H9 (cell line): ENCODE measurements around the gene C4orf33. TPM values are rescaled to one million over a fixed set of nuclear protein-coding genes. Genes with fewer than 3 reads are reported as not detected.

ENCODE experiments used
- DNase-seq: peaks from one replicate; pipeline ENCODE4 v3.0.0-alpha.2; 2017
- H2AFZ ChIP-seq: one replicate; pipeline ENCODE4 v1.6.1; 2013; ENCODE audit warnings: mild to moderate bottlenecking, low read length, control low read depth, moderate library complexity
- H2AK5ac ChIP-seq: 2 replicates; pipeline ENCODE4 v1.6.1; 2013; ENCODE audit warnings: low read length, control low read depth, mixed read lengths; ENCODE audit not compliant: insufficient read length
- H2BK120ac ChIP-seq: one replicate; pipeline ENCODE4 v1.6.1; 2013; ENCODE audit warnings: low read depth, mild to moderate bottlenecking, low read length, control low read depth, inconsistent platforms; ENCODE audit not compliant: poor library complexity, severe bottlenecking
- H2BK12ac ChIP-seq: 2 replicates; pipeline ENCODE4 v1.6.1; 2013; ENCODE audit warnings: low read length, control low read depth, mixed read lengths, low read depth; ENCODE audit not compliant: insufficient read length
- H2BK15ac ChIP-seq: 2 replicates; pipeline ENCODE4 v1.6.1; 2013; ENCODE audit warnings: low read depth, low read length, control low read depth
- H2BK20ac ChIP-seq: one replicate; pipeline ENCODE4 v1.6.1; 2013; ENCODE audit warnings: low read depth, mild to moderate bottlenecking, low read length, control low read depth, inconsistent platforms; ENCODE audit not compliant: poor library complexity, severe bottlenecking
- H2BK5ac ChIP-seq: 2 replicates; pipeline ENCODE4 v1.6.1; 2013; ENCODE audit warnings: low read length, control low read depth, mixed read lengths; ENCODE audit not compliant: insufficient read length
- H3K14ac ChIP-seq: 2 replicates; pipeline ENCODE4 v1.6.1; 2013; ENCODE audit warnings: low read length, control low read depth; ENCODE audit not compliant: insufficient read depth
- H3K18ac ChIP-seq: 2 replicates; pipeline ENCODE4 v1.6.1; 2013; ENCODE audit warnings: low read depth, mild to moderate bottlenecking, mixed read lengths, low read length, control low read depth; ENCODE audit not compliant: insufficient read length
- H3K23ac ChIP-seq: 2 replicates; pipeline ENCODE4 v1.6.1; 2013; ENCODE audit warnings: low read length, control low read depth, mixed read lengths, low read depth; ENCODE audit not compliant: insufficient read length
- H3K23me2 ChIP-seq: 2 replicates; pipeline ENCODE4 v1.6.1; 2013; ENCODE audit warnings: low read depth, mild to moderate bottlenecking, mixed read lengths, low read length, control low read depth; ENCODE audit not compliant: insufficient read length, poor library complexity, severe bottlenecking
- H3K27ac ChIP-seq: 2 replicates; pipeline ENCODE4 v1.5.1; 2013; ENCODE audit warnings: low read length, control low read depth, mixed read lengths, low read depth; ENCODE audit not compliant: insufficient read length
- H3K27me3 ChIP-seq: 2 replicates; pipeline ENCODE4 v1.6.1; 2013; ENCODE audit warnings: low read length, control low read depth, inconsistent platforms; ENCODE audit not compliant: insufficient read depth
- H3K4ac ChIP-seq: 2 replicates; pipeline ENCODE4 v1.6.1; 2013; ENCODE audit warnings: low read depth, mild to moderate bottlenecking, control low read depth, inconsistent platforms, low read length, moderate library complexity
- H3K4me1 ChIP-seq: 2 replicates; pipeline ENCODE4 v1.6.1; 2013; ENCODE audit warnings: low read length, control low read depth, inconsistent platforms; ENCODE audit not compliant: insufficient read depth
- H3K4me2 ChIP-seq: 2 replicates; pipeline ENCODE4 v1.6.1; 2013; ENCODE audit warnings: low read length, control low read depth, mixed read lengths; ENCODE audit not compliant: insufficient read length, insufficient read depth
- H3K56ac ChIP-seq: 2 replicates; pipeline ENCODE4 v1.6.1; 2013; ENCODE audit warnings: low read depth, mild to moderate bottlenecking, mixed read lengths, low read length, control low read depth; ENCODE audit not compliant: insufficient read length
- H3K79me1 ChIP-seq: 2 replicates; pipeline ENCODE4 v1.6.1; 2013; ENCODE audit warnings: low read depth, mild to moderate bottlenecking, moderate library complexity, low read length, control low read depth, inconsistent platforms; ENCODE audit not compliant: insufficient read depth, poor library complexity, severe bottlenecking
- H3K79me2 ChIP-seq: 2 replicates; pipeline ENCODE4 v1.6.1; 2013; ENCODE audit warnings: low read length, control low read depth, inconsistent platforms; ENCODE audit not compliant: insufficient read depth
- H3K9ac ChIP-seq: 2 replicates; pipeline ENCODE4 v1.6.1; 2013; ENCODE audit warnings: low read length, control low read depth, mixed read lengths; ENCODE audit not compliant: insufficient read length; ENCODE audit errors: extremely low read depth
- H3K9me3 ChIP-seq: one replicate; pipeline ENCODE4 v1.6.1; 2013; ENCODE audit warnings: low read depth, low read length, inconsistent platforms; ENCODE audit not compliant: control insufficient read depth
- H3T11ph ChIP-seq: one replicate; pipeline ENCODE4 v1.6.1; 2013; ENCODE audit warnings: mild to moderate bottlenecking, low read length, control low read depth, inconsistent platforms
- H4K20me1 ChIP-seq: one replicate; pipeline ENCODE4 v1.6.1; 2013; ENCODE audit not compliant: control insufficient read depth, insufficient read length, insufficient read depth
- H4K5ac ChIP-seq: 2 replicates; pipeline ENCODE4 v1.6.1; 2013; ENCODE audit warnings: low read depth, mild to moderate bottlenecking, mixed read lengths, low read length, control low read depth; ENCODE audit not compliant: insufficient read length
- H4K8ac ChIP-seq: replicated peaks from 2 replicates; pipeline ENCODE4 v1.6.1; 2013; ENCODE audit warnings: low read length, control low read depth, mixed read lengths, low read depth; ENCODE audit not compliant: insufficient read length
- H4K91ac ChIP-seq: 2 replicates; pipeline ENCODE4 v1.6.1; 2013; ENCODE audit warnings: low read depth, mild to moderate bottlenecking, moderate library complexity, mixed read lengths, low read length, control low read depth; ENCODE audit not compliant: insufficient read length
- H3K27ac Mint-ChIP-seq, 3 experiments: 2 replicates in 2 of 3; 3 replicates in 1 of 3; pipeline ENCODE4 v1.8.0; 2020 to 2021; ENCODE audit warnings: mixed read lengths in 3 of 3, mild to moderate bottlenecking in 1 of 3, moderate library complexity in 1 of 3
- H3K27me3 Mint-ChIP-seq: 2 replicates; pipeline ENCODE4 v1.8.0; 2021; ENCODE audit warnings: low read depth, mild to moderate bottlenecking, moderate library complexity, mixed read lengths
- H3K36me3 Mint-ChIP-seq, 3 experiments: 2 replicates in 2 of 3; 3 replicates in 1 of 3; pipeline ENCODE4 v1.8.0; 2020 to 2021; ENCODE audit warnings: low read depth in 3 of 3, mixed read lengths in 3 of 3; ENCODE audit not compliant: insufficient read depth in 1 of 3
- H3K4me1 Mint-ChIP-seq, 2 experiments: 2 replicates each; pipeline ENCODE4 v1.8.0; 2020; ENCODE audit warnings: mixed read lengths in 2 of 2
- H3K4me3 Mint-ChIP-seq, 2 experiments: 2 replicates in 1 of 2; 3 replicates in 1 of 2; pipeline ENCODE4 v1.8.0; 2020 to 2021; ENCODE audit warnings: mild to moderate bottlenecking in 2 of 2, mixed read lengths in 2 of 2, moderate library complexity in 1 of 2
- H3K9me3 Mint-ChIP-seq, 2 experiments: 2 replicates in 1 of 2; 3 replicates in 1 of 2; pipeline ENCODE4 v1.8.0; 2020; ENCODE audit warnings: mild to moderate bottlenecking in 2 of 2, mixed read lengths in 2 of 2, moderate library complexity in 1 of 2
- WGBS: extraction: QIAGEN DNeasy Blood & Tissue Kit; methylation state at CpG from one replicate; pipeline ENCODE4 v1.1.7; 2013; ENCODE audit warnings: missing lambda C conversion rate, low lambda C conversion rate, mixed read lengths; ENCODE audit not compliant: insufficient read length; ENCODE audit errors: extremely low coverage; 5-methylcytosine and 5-hydroxymethylcytosine counted together
- total RNA-seq: library from RNA; stranded (reverse); gene quantifications from 2 replicates; pipeline ENCODE4 v1.2.1, GENCODE V29; 2021
- TF ChIP-seq, protein P1 (sequence below): fragments of 200-600 bp; sonication (generic); conservative IDR thresholded peaks from 3 replicates; pipeline ENCODE4 v1.8.0; 2021; ENCODE audit warnings: antibody characterized with exemption, mild to moderate bottlenecking

The C4orf33 gene
- total RNA-seq, 1 experiment from 2014 or later, result 7.4 TPM

GRCh38 chr4:129138810-129139496 lies 43.0 kb downstream of the C4orf33 start:
- Histone ChIP-seq H4K8ac (no peak overlapping the region), H2BK12ac (no peak overlapping the region), H3K79me1 (no peaks in the 10 kb centered on the region), H3K4ac (no peak overlapping the region), H3K9ac (no peak overlapping the region), H3K18ac (no peak overlapping the region), H3K23ac (no peak overlapping the region), H2BK20ac (no peak overlapping the region), H2AFZ (no peak overlapping the region), H3K4me2 (no peak overlapping the region), H3K27me3 (no peaks in the 10 kb centered on the region), H2AK5ac (no peak overlapping the region), H3K56ac (no peak overlapping the region), H4K91ac (no peak overlapping the region), H3K23me2 (no peaks in the 10 kb centered on the region), H2BK5ac (no peak overlapping the region), H3K4me1 (no peaks in the 10 kb centered on the region), H3K79me2 (no peaks in the 10 kb centered on the region), H4K20me1 (no peaks in the 10 kb centered on the region), H3K27ac (no peak overlapping the region), H3K9me3 (no peaks in the 10 kb centered on the region), H2BK15ac (no peak overlapping the region), H3K14ac (no peak overlapping the region), H4K5ac (no peak overlapping the region), H2BK120ac (no peak overlapping the region), H3T11ph (no peak overlapping the region)
- WGBS, result no CpG with 5 or more reads among the region's 6 CpGs
- H3K4me3 Mint-ChIP-seq, result no peak overlapping the region
- H3K4me1 Mint-ChIP-seq, result peaks cover 4 to 11% of the 10 kb centered on the region in 2 experiments; a peak in 3 of 4 replicates
- TF ChIP-seq, protein P1, sequence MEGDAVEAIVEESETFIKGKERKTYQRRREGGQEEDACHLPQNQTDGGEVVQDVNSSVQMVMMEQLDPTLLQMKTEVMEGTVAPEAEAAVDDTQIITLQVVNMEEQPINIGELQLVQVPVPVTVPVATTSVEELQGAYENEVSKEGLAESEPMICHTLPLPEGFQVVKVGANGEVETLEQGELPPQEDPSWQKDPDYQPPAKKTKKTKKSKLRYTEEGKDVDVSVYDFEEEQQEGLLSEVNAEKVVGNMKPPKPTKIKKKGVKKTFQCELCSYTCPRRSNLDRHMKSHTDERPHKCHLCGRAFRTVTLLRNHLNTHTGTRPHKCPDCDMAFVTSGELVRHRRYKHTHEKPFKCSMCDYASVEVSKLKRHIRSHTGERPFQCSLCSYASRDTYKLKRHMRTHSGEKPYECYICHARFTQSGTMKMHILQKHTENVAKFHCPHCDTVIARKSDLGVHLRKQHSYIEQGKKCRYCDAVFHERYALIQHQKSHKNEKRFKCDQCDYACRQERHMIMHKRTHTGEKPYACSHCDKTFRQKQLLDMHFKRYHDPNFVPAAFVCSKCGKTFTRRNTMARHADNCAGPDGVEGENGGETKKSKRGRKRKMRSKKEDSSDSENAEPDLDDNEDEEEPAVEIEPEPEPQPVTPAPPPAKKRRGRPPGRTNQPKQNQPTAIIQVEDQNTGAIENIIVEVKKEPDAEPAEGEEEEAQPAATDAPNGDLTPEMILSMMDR, result no peak
- no peak for DNase-seq
- no peak overlapping the region for H3K27ac Mint-ChIP-seq
- no peaks in the 10 kb centered on the region; a peak in 1 of 7 replicates for H3K36me3 Mint-ChIP-seq
- H3K27me3 Mint-ChIP-seq, result no peaks in the 10 kb centered on the region; the same call in 1 of the 2 replicates
- no peaks in the 10 kb centered on the region for H3K9me3 Mint-ChIP-seq
